ENCODE measurements around the gene S1PR1.

DNA sequence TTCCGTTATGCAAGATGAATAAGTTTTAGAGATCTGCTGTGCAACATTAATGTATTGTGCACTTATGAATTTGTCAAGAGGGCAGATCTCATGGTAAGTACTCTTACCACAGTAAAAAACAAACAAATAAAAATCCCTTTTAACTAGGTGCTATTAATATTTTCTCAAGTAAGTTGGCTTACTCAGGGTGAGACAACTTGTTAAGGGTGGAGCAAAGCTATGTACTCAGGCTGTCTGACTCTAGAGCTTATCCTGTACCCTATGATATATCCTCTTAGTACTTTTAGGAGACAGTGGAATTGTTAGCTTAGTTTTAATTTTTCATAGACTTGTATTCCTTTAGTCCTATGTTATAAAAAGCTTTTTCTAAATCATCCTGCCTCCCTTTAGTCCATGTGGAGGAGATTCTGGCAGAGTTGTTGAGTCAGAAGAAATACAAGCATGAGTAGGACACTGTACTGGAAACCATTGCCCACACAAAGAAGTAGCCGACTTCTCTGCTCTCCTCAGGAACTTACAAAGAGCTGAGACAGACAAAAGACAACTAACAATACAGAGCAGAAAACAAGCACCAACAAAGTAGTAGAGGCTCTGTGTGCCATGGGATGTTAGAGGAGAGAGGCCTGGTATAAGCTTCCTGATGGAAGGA, 49.2 kb downstream of the S1PR1 start:
- TF ChIP-seq, protein P1, sequence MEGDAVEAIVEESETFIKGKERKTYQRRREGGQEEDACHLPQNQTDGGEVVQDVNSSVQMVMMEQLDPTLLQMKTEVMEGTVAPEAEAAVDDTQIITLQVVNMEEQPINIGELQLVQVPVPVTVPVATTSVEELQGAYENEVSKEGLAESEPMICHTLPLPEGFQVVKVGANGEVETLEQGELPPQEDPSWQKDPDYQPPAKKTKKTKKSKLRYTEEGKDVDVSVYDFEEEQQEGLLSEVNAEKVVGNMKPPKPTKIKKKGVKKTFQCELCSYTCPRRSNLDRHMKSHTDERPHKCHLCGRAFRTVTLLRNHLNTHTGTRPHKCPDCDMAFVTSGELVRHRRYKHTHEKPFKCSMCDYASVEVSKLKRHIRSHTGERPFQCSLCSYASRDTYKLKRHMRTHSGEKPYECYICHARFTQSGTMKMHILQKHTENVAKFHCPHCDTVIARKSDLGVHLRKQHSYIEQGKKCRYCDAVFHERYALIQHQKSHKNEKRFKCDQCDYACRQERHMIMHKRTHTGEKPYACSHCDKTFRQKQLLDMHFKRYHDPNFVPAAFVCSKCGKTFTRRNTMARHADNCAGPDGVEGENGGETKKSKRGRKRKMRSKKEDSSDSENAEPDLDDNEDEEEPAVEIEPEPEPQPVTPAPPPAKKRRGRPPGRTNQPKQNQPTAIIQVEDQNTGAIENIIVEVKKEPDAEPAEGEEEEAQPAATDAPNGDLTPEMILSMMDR (conservative IDR thresholded peaks at IDR 0.05; ENCODE audit: low read depth, low read length), result no peak
- no peak for TF ChIP-seq EZH2 (IDR thresholded peaks at IDR 0.05; ENCODE audit: borderline replicate concordance, low read depth, low read length, poor library complexity, severe bottlenecking)

Data from A673 (cell line).